ENCODE results near the gene TMEM201.

The TMEM201 gene

DNA sequence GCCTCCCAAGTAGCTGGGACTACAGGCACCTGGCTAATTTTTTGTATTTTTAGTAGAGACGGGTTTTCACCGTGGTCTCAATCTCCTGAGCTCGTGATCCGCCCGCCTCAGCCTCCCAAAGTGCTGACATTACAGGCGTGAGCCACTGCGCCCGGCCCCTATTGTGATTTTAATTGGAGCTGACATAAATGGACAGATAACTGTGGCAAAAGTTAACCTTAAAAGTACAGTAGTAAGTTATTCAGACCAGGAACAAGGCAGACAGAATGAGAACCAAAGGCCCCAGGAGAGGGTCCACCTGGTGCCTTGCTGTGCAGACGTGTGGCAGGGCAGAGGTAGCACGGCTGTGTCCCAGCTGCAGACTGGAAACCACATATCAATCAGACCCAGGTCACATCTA is 11.0 kb downstream of the TMEM201 start:
- no peak for DNase-seq (ENCODE audit: low read depth in 3 of 3, low spot score in 1 of 3)

DNA sequence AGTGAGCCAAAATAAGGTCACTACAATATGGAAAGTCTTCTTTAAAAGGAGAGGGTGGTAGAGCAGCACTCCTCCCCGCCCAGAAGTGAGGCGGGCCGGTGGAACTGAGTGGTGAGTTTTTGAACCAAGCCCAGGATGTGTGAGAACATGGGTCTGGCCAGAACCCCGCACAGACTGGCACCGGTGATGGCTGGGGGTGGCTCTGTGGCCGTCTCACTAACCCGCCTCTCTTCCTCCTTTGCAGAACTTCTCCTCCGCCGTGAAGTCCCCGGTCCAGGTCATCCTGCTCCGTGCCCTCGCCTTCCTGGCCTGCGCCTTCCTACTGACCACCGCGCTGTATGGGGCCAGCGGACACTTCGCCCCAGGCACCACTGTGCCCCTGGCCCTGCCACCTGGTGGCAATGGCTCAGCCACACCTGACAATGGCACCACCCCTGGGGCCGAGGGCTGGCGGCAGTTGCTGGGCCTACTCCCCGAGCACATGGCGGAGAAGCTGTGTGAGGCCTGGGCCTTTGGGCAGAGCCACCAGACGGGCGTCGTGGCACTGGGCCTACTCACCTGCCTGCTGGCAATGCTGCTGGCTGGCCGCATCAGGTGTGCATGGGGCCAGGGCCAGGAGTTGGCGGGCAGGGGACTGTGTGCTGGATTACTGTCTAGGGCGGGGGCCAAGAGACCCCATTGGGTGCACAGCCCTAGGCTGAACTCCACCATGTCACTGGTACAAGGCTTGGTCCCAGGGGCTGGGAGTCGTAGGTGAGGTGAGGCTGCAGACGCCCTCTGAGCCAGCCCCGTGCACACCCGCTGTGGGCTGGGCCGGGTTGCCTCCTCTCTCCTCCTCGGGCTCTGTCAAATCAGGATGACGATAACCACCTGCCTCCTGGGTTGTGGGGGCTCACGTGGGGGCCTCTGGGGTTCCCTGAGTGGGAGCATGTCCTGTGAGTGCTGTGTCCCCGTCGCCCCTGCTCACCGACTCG is 12.4 kb downstream of the TMEM201 start:
- DNase-seq (ENCODE audit: low read depth in 3 of 3, low spot score in 1 of 3), result no peak

DNA sequence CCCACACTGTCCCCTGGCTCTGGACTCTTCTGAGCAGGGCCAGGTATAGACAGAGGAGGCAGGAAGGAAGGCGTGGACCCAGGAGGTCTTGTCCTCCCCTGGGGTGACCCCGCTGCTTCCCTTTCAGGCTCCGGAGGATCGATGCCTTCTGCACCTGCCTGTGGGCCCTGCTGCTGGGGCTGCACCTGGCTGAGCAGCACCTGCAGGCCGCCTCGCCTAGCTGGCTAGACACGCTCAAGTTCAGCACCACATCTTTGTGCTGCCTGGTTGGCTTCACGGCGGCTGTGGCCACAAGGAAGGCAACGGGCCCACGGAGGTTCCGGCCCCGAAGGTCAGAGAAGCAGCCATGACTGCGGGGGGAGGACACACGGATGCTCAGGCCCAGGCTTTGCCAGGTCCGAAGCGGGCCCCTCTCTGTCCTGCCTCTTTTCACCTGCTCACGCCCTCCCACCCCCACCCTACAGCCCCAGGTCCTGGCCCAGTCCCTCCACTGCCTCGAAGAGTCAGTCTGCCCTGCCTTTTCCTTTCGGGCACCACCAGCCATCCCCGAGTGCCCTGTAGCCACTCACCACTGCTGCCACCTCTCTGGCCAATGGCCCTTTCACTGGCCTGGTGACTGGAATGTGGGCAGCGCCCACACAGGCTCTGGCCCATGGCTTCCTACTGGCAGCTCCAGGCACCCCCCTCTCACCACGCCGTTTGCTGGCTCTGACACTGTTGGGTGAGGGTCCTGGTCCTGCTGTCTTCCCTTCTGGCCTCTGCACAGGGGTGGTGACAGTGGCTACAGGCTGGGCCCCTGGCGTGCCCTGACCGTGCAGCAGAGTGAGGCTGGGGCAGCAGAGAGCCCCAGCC is 13.5 kb downstream of the TMEM201 start:
- no peak for DNase-seq (ENCODE audit: low read depth in 3 of 3, low spot score in 1 of 3)

DNA sequence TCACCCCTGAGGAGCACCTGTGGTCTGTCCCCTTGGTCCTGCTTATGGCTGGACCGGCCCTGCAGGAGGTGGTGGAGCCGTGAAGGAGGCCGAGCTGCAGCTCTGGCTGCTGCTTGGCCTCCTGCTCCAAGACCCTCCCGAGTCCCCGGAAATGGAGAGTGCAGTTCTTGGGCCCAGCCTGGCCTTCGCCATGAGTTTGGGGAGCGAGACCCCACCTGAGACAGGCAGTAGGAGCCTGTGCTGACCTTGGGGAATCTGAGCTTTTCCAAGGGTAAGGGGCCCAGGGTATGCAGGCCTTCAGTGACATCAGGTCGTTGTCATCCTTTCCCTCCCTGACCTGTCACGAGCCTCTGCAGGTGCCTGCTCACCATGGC is 14.1 kb downstream of the TMEM201 start:
- no peak for DNase-seq (ENCODE audit: low read depth in 3 of 3, low spot score in 1 of 3)

DNA sequence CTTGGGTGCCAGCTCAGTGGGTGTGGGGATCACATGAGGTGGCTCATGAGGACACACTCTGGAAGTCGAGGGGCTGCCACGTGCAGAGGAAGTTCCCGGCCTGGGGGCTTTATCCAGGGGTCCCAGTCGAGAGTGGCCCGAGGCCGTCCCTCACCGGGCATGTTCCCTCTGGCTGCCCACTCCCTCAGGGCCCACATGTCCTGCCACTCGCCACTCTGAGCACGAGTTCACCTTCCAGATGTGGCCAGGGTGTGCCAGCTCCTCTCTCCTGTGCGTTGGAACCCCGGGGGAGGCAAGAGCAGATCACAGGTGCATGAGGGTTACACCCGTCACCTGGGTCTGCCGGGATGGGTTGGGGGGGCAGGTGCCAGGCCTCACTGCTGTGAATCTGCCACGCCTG is 14.6 kb downstream of the TMEM201 start:
- DNase-seq (ENCODE audit: low read depth in 3 of 3, low spot score in 1 of 3), result no peak

DNA sequence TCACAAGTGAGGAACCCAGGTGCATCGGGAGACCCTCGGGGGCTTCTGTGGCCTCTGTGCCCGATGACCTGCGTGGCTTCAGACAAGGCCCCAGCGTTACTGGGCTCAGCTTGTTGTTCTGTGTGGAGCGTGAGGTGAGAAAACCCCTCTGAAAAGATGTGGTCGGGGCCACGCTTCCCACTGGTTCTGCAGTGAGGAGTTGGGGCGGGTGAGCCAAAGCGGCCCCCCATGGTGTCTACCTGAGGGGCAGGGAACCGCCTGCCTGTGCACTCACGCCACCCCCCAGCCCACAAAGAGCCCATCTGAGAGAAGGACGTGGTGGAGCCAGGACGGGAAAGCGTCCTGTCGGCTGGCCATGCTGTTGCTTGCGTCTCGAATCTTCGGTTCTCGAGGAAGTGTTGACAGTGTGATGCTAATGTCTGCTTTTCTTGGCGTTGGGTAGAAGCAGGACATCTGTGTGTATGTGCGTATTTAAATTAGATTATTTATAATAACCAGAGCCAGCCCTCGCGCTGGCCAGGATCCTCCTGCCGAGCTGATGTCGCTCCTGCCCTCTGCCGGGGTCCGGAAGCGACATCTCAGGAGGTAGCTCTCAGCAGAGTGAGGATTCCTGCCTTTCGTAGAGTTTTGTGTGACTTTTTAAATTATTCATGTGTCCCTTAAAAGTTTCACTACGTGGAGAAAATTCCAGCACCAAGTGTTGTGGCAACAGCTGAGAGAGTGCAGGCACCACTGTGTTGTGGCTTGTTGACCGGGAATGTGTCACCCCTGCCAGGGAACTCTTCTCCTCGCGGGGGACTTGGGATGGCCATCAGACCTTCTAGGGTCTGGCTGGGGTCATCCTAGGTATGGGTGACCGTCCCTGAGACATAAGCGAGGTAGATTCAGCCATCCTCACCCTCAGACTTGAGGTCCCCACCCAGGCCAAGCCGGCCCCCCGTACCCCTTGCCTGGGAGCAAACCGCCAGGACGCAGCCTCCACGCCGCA is 15.3 kb downstream of the TMEM201 start:
- DNase-seq (ENCODE audit: low read depth in 3 of 3, low spot score in 1 of 3), result no peak

GRCh38 chr1:9604836-9605235 is 16.1 kb downstream of the TMEM201 start:
- no peak for DNase-seq (ENCODE audit: low read depth in 3 of 3, low spot score in 1 of 3)

GRCh38 chr1:9605946-9606455 is 17.3 kb downstream of the TMEM201 start:
- DNase-seq (ENCODE audit: low read depth in 3 of 3, low spot score in 1 of 3), result no peak

- DNase-seq (ENCODE audit: low read depth in 3 of 3, low spot score in 1 of 3), result no peak
Measured at GRCh38 chr1:9606458-9606857, 17.7 kb downstream of the TMEM201 start.

GRCh38 chr1:9606948-9607347 is 18.2 kb downstream of the TMEM201 start:
- no peak for DNase-seq (ENCODE audit: low read depth in 3 of 3, low spot score in 1 of 3)

DNA sequence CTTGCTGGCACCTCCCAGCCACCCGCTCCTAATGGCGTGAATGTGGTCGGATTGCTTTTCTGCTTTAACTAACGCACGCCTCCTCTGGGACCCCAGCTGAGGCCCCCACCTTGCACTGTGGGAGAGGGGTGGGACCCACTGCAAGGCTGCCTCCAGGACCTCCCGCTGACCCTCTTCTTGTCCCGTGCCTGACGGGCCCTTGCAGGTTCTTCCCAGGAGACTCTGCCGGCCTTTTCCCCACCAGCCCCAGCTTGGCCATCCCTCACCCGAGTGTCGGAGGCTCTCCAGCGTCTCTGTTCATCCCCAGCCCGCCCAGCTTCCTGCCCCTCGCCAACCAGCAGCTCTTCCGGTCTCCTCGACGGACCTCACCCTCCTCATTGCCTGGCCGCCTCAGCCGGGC is 18.6 kb downstream of the TMEM201 start:
- no peak for DNase-seq (ENCODE audit: low read depth in 3 of 3, low spot score in 1 of 3)

DNA sequence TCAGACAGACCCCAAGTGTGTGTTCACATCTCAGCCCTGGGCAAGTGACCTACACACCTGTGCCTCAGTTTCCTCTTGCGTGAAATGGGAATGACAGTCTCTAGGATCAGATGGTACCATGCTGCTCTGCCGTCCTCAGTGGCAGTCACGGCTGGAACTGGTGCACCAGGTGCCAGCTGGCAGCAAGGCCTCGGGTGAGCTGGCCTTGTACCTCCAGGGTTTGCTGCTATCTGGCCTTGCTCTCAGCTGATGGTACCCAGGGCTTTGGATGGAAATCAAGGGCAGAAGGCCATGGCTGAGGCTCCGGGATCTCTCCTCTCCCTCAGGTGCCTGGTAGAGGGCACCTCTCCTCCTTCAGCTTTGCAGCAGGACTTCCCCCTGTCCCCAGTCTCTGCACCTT is 21.3 kb downstream of the TMEM201 start:
- DNase-seq (ENCODE audit: low read depth in 3 of 3, low spot score in 1 of 3), result no peak

DNA sequence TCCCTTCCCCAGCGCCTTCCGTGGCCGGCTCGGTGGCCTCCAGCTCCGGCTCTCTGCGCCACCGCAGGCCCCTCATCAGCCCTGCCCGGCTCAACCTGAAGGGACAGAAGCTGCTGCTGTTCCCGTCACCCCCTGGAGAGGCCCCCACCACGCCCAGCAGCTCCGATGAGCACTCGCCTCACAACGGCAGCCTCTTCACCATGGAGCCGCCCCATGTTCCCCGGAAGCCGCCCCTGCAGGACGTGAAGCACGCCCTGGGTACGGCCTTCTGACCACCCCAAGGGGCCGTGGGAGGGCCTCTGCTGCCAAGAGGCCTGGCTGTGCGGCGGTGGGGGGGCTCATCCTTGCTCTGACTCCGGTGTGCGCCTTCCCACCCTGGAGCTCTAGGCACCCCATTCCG is 21.8 kb downstream of the TMEM201 start:
- no peak for DNase-seq (ENCODE audit: low read depth in 3 of 3, low spot score in 1 of 3)

- no peak for DNase-seq (ENCODE audit: low read depth in 3 of 3, low spot score in 1 of 3)
Measured at GRCh38 chr1:9611716-9612115, 23.0 kb downstream of the TMEM201 start.

- no peak for DNase-seq (ENCODE audit: low read depth in 3 of 3, low spot score in 1 of 3)
Measured at GRCh38 chr1:9612162-9612845, 23.6 kb downstream of the TMEM201 start.

- no peak for DNase-seq (ENCODE audit: low read depth in 3 of 3, low spot score in 1 of 3)
Measured at GRCh38 chr1:9612871-9613624, 24.3 kb downstream of the TMEM201 start.

DNA sequence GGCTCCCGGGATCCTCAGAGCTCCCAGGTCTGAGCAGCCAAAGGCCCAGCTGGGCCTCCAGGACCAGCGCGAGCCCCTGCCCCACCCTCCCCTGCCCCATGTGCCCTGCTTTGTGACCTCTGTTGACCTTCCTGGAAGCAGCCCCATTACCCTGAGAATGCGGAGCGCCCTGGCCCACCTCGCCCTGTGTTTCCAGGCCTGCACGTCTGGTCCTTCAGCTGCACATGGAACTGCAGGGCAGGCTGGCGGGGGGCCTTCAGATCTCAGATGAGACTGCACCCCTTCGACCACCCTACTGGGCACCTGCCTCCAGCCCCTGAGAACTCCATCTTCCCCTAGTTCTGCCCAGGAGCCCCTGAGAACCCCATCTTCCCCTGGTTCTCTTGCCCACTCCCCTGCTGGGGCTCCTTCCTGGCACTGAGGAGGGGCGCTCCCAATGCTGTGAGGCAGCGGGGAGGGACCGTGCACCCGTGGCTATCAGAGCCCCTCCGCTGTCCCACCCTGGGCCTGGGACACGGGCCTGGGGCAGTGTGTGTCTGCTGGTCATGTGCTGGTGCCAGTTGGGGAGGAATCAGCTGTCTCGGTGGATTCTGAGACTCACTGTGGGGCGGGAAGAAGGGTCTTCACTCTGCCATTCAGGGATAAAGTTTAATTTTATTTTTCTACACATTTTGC is 25.1 kb downstream of the TMEM201 start:
- DNase-seq (ENCODE audit: low read depth in 3 of 3, low spot score in 1 of 3), result no peak

GRCh38 chr1:9615316-9616063 is 26.8 kb downstream of the TMEM201 start:
- DNase-seq (ENCODE audit: low read depth in 3 of 3, low spot score in 1 of 3), result peak in 1 of 3 donors; percentile 35
